HEK293 (cell line): ENCODE measurements around the gene CPN2.
A peak's percentile ranks its signal among the peaks of the same experiment; 100 is the strongest.

Experiments used
- HOXA7 ChIP-seq: sonication (generic); formaldehyde crosslinking; IDR thresholded peaks from 2 replicates; pipeline ENCODE4 v1.8.1; 2022; ENCODE audit warnings: missing genetic modification reagents, borderline replicate concordance
- KLF8 ChIP-seq: fragments of 450-650 bp; formaldehyde crosslinking; IDR thresholded peaks from 2 replicates; pipeline ENCODE4 v1.5.1; 2016; ENCODE audit warnings: missing biosample characterization, missing genetic modification characterization
- OSR2 ChIP-seq: fragments of 450-650 bp; formaldehyde crosslinking; IDR thresholded peaks from 2 replicates; pipeline ENCODE4 v1.5.1; 2016; ENCODE audit warnings: missing biosample characterization, missing genetic modification characterization
- PATZ1 ChIP-seq: fragments of 450-650 bp; formaldehyde crosslinking; IDR thresholded peaks from 2 replicates; pipeline ENCODE4 v1.5.1; 2016; ENCODE audit warnings: missing biosample characterization, missing genetic modification characterization
- PRDM2 ChIP-seq: fragments of 450-650 bp; formaldehyde crosslinking; IDR thresholded peaks from 2 replicates; pipeline ENCODE4 v1.5.1; 2016; ENCODE audit warnings: missing biosample characterization, missing genetic modification characterization, borderline replicate concordance
- SCRT2 ChIP-seq: fragments of 450-650 bp; formaldehyde crosslinking; IDR thresholded peaks from 2 replicates; pipeline ENCODE4 v1.5.1; 2016; ENCODE audit warnings: missing biosample characterization, missing genetic modification characterization
- SP7 ChIP-seq: fragments of 450-650 bp; formaldehyde crosslinking; IDR thresholded peaks from 2 replicates; pipeline ENCODE4 v1.5.1; 2016; ENCODE audit warnings: missing biosample characterization, missing genetic modification characterization
- TSHZ1 ChIP-seq: fragments of 450-650 bp; formaldehyde crosslinking; IDR thresholded peaks from 2 replicates; pipeline ENCODE4 v1.5.1; 2016; ENCODE audit warnings: missing biosample characterization, missing genetic modification characterization, borderline replicate concordance
- ZBTB17 ChIP-seq: fragments of 450-650 bp; formaldehyde crosslinking; IDR thresholded peaks from 2 replicates; pipeline ENCODE4 v1.5.1; 2016; ENCODE audit warnings: missing biosample characterization, missing genetic modification characterization
- ZBTB6 ChIP-seq: fragments of 450-650 bp; formaldehyde crosslinking; IDR thresholded peaks from 2 replicates; pipeline ENCODE4 v1.5.1; 2017; ENCODE audit warnings: missing biosample characterization, missing genetic modification characterization
- ZBTB7A ChIP-seq: fragments of 450-650 bp; formaldehyde crosslinking; IDR thresholded peaks from 2 replicates; pipeline ENCODE4 v1.5.1; 2016; ENCODE audit warnings: low read depth, missing biosample characterization, missing genetic modification characterization
- ZBTB8A ChIP-seq: fragments of 450-650 bp; formaldehyde crosslinking; IDR thresholded peaks from 2 replicates; pipeline ENCODE4 v1.5.1; 2016; ENCODE audit warnings: missing biosample characterization, missing genetic modification characterization
- ZEB2 ChIP-seq: fragments of 450-650 bp; formaldehyde crosslinking; IDR thresholded peaks from 2 replicates; pipeline ENCODE4 v1.5.1; 2016; ENCODE audit warnings: missing biosample characterization, missing genetic modification characterization
- ZIC2 ChIP-seq: fragments of 450-650 bp; formaldehyde crosslinking; IDR thresholded peaks from 2 replicates; pipeline ENCODE4 v1.5.1; 2016; ENCODE audit warnings: missing biosample characterization, missing genetic modification characterization
- ZNF155 ChIP-seq: fragments of 450-650 bp; formaldehyde crosslinking; IDR thresholded peaks from 2 replicates; pipeline ENCODE4 v1.5.1; 2016; ENCODE audit warnings: missing biosample characterization, missing genetic modification characterization
- ZNF23 ChIP-seq: fragments of 450-650 bp; formaldehyde crosslinking; IDR thresholded peaks from 2 replicates; pipeline ENCODE4 v1.5.1; 2016; ENCODE audit warnings: missing biosample characterization, missing genetic modification characterization, borderline replicate concordance
- ZNF24 ChIP-seq: fragments of 450-650 bp; formaldehyde crosslinking; IDR thresholded peaks from 2 replicates; pipeline ENCODE4 v1.5.1; 2016; ENCODE audit warnings: missing biosample characterization, missing genetic modification characterization
- ZNF26 ChIP-seq: fragments of 450-650 bp; formaldehyde crosslinking; IDR thresholded peaks from 2 replicates; pipeline ENCODE4 v1.5.1; 2016; ENCODE audit warnings: missing biosample characterization, missing genetic modification characterization
- ZNF416 ChIP-seq: fragments of 450-650 bp; formaldehyde crosslinking; IDR thresholded peaks from 2 replicates; pipeline ENCODE4 v1.5.1; 2016; ENCODE audit warnings: missing biosample characterization, missing genetic modification characterization
- ZNF423 ChIP-seq: fragments of 450-650 bp; formaldehyde crosslinking; IDR thresholded peaks from 2 replicates; pipeline ENCODE4 v1.5.1; 2016; ENCODE audit warnings: missing biosample characterization, missing genetic modification characterization
- ZNF513 ChIP-seq: fragments of 450-650 bp; IDR thresholded peaks from 2 replicates; pipeline ENCODE4 v1.5.1; 2018; ENCODE audit warnings: missing biosample characterization, missing genetic modification characterization
- ZNF549 ChIP-seq: fragments of 450-650 bp; IDR thresholded peaks from 2 replicates; pipeline ENCODE4 v1.5.1; 2018; ENCODE audit warnings: missing biosample characterization, missing genetic modification characterization, mild to moderate bottlenecking, inconsistent platforms, moderate library complexity
- ZNF629 ChIP-seq: fragments of 450-650 bp; formaldehyde crosslinking; IDR thresholded peaks from 2 replicates; pipeline ENCODE4 v1.5.1; 2017; ENCODE audit warnings: missing biosample characterization, missing genetic modification characterization
- ZNF792 ChIP-seq: fragments of 450-650 bp; formaldehyde crosslinking; IDR thresholded peaks from 2 replicates; pipeline ENCODE4 v1.5.1; 2016; ENCODE audit warnings: missing biosample characterization, missing genetic modification characterization
- ZNF843 ChIP-seq: fragments of 450-650 bp; formaldehyde crosslinking; IDR thresholded peaks from 2 replicates; pipeline ENCODE4 v1.5.1; 2016; ENCODE audit warnings: missing biosample characterization, missing genetic modification characterization

CPN2 gene

GRCh38 chr3:194365978-194366490 is 14.9 kb upstream of the CPN2 start (continued):
- peak; percentile 67; the same call in 1 of the 2 replicates for TF ChIP-seq ZEB2
- no peak for TF ChIP-seq ZBTB7A (tag by site-specific recombination)
- no peak for TF ChIP-seq ZBTB6
- TF ChIP-seq ZNF843 (tag by site-specific recombination) = peak; percentile 79
- TF ChIP-seq ZNF549 = no peak
- no peak for TF ChIP-seq HOXA7
- peak; percentile 35; the same call in 1 of the 2 replicates for TF ChIP-seq OSR2 (tag by site-specific recombination)
- no peak for TF ChIP-seq SCRT2
- TF ChIP-seq SP7 (tag by site-specific recombination) = peak; percentile 37
- TF ChIP-seq TSHZ1 (tag by site-specific recombination) = 0 out of 2 replicates have a peak, but pooled peaks have one; percentile 21
- TF ChIP-seq ZNF416 (tag by site-specific recombination) = no peak
- TF ChIP-seq ZNF155 = no peak
- TF ChIP-seq ZNF26 = no peak
- no peak for TF ChIP-seq PRDM2 (tag by site-specific recombination)
- peak; percentile 97 for TF ChIP-seq ZIC2 (tag by site-specific recombination)
- TF ChIP-seq ZNF423 (tag by site-specific recombination) = peak; percentile 78
- TF ChIP-seq ZNF629 (tag by site-specific recombination) = peak; percentile 86
- no peak for TF ChIP-seq ZBTB17
- no peak for TF ChIP-seq ZNF513 (tag by site-specific recombination)
- TF ChIP-seq KLF8 = no peak
- 0 out of 2 replicates have a peak, but pooled peaks have one; percentile 24 for TF ChIP-seq ZNF24 (tag by site-specific recombination)
- TF ChIP-seq PATZ1 (tag by site-specific recombination) = peak; percentile 20; the same call in 1 of the 2 replicates
- no peak for TF ChIP-seq ZNF23 (tag by site-specific recombination)
- no peak for TF ChIP-seq ZNF792 (tag by site-specific recombination)
- TF ChIP-seq ZBTB8A (tag by site-specific recombination) = peak; percentile 38
